CD4-positive, alpha-beta T cell treated with Interleukin-2 at 100 ng/mL for 4 hours (primary cell): Measurements from ENCODE around the gene RALGAPA2.

Experiments
- DNase-seq: peaks from one replicate; pipeline ENCODE4 v3.0.0-alpha.2; 2020; ENCODE audit warnings: low spot score

Gene RALGAPA2

GRCh38 chr20:20462185-20462584, 250.3 kb downstream of the RALGAPA2 start:
- no peak for DNase-seq

GRCh38 chr20:20461551-20461950, 250.9 kb downstream of the RALGAPA2 start:
- no peak for DNase-seq

- DNase-seq: no peak
Observed at GRCh38 chr20:20459726-20460125, 252.7 kb downstream of the RALGAPA2 start.

- DNase-seq: no peak
Observed at GRCh38 chr20:20457392-20458126, 254.9 kb downstream of the RALGAPA2 start.

GRCh38 chr20:20456741-20457140, 255.7 kb downstream of the RALGAPA2 start:
- DNase-seq: no peak

- DNase-seq: no peak
Observed at GRCh38 chr20:20455926-20456325, 256.5 kb downstream of the RALGAPA2 start.

GRCh38 chr20:20454850-20455627, 257.4 kb downstream of the RALGAPA2 start:
- no peak for DNase-seq

- DNase-seq: no peak
Observed at GRCh38 chr20:20454367-20454766, 258.1 kb downstream of the RALGAPA2 start.

- peak; percentile 66 for DNase-seq
Observed at GRCh38 chr20:20452254-20452676, 260.2 kb downstream of the RALGAPA2 start.

GRCh38 chr20:20450521-20450920, 261.9 kb downstream of the RALGAPA2 start:
- DNase-seq: no peak

- DNase-seq: no peak
Observed at GRCh38 chr20:20448881-20449280, 263.6 kb downstream of the RALGAPA2 start.

- no peak for DNase-seq
Observed at GRCh38 chr20:20447196-20447595, 265.2 kb downstream of the RALGAPA2 start.

GRCh38 chr20:20446425-20447015, 265.9 kb downstream of the RALGAPA2 start:
- no peak for DNase-seq

- no peak for DNase-seq
Observed at GRCh38 chr20:20446001-20446400, 266.4 kb downstream of the RALGAPA2 start.

- no peak for DNase-seq
Observed at GRCh38 chr20:20443504-20443903, 268.9 kb downstream of the RALGAPA2 start.

GRCh38 chr20:20442466-20442865, 270.0 kb downstream of the RALGAPA2 start:
- no peak for DNase-seq

- no peak for DNase-seq
Observed at GRCh38 chr20:20440886-20441658, 271.4 kb downstream of the RALGAPA2 start.

GRCh38 chr20:20440481-20440880, 272.0 kb downstream of the RALGAPA2 start:
- DNase-seq: no peak

- no peak for DNase-seq
Observed at GRCh38 chr20:20439602-20440190, 272.7 kb downstream of the RALGAPA2 start.

- DNase-seq: no peak
Observed at GRCh38 chr20:20437314-20437713, 275.1 kb downstream of the RALGAPA2 start.

GRCh38 chr20:20436689-20437088, 275.8 kb downstream of the RALGAPA2 start:
- DNase-seq: no peak

GRCh38 chr20:20435453-20435852, 277.0 kb downstream of the RALGAPA2 start:
- no peak for DNase-seq
